ENCODE data around the gene DTX1.

Gene DTX1

GRCh38 chr12:113088971-113089756 lies 32.6 kb downstream of the DTX1 start:
- Histone ChIP-seq H3K27me3 (ENCODE audit: control insufficient read depth, low read length) (no peaks in the 10 kb centered on the region), H3K36me3 (ENCODE audit: control insufficient read depth, low read length) (peaks cover 94% of the 10 kb centered on the region), H3K79me2 (ENCODE audit: control insufficient read depth, low read length) (peaks cover 88% of the 10 kb centered on the region), H3K4me1 (ENCODE audit: control insufficient read depth, low read length) (peaks cover 98% of the 10 kb centered on the region), H3F3A (ENCODE audit: control insufficient read depth, insufficient read depth) (peaks cover 74% of the 10 kb centered on the region), H3K9me2 (replicated peaks; ENCODE audit: control insufficient read depth, low read length) (no peaks in the 10 kb centered on the region), H3K4me2 (ENCODE audit: low read length) (peak overlapping the region; percentile 98), H3K4me3 (ENCODE audit: low read length) (peak overlapping the region; percentile 16), H4K20me1 (ENCODE audit: control insufficient read depth, insufficient read depth, low read depth, low read length) (no peaks in the 10 kb centered on the region), H3K27ac (ENCODE audit: low read depth, low read length) (peak overlapping the region; percentile 97), H3K9me3 (ENCODE audit: control insufficient read depth, insufficient read depth, low read length) (no peaks in the 10 kb centered on the region)
- TF ChIP-seq EZH2phosphoT487 (IDR thresholded peaks at IDR 0.05; ENCODE audit: borderline replicate concordance, low read length) = no peak
- no peak for TF ChIP-seq CTCF (IDR thresholded peaks at IDR 0.05; ENCODE audit: low read depth, low read length, poor library complexity, severe bottlenecking)

GRCh38 chr12:113089839-113090238 lies 33.3 kb downstream of the DTX1 start:
- Histone ChIP-seq H3K4me2 (ENCODE audit: low read length) (peak overlapping the region; percentile 98), H3K27me3 (ENCODE audit: control insufficient read depth, low read length) (no peaks in the 10 kb centered on the region), H3K36me3 (ENCODE audit: control insufficient read depth, low read length) (peaks cover 94% of the 10 kb centered on the region), H3K9me3 (ENCODE audit: control insufficient read depth, insufficient read depth, low read length) (no peaks in the 10 kb centered on the region), H3K79me2 (ENCODE audit: control insufficient read depth, low read length) (peaks cover 82% of the 10 kb centered on the region), H3F3A (ENCODE audit: control insufficient read depth, insufficient read depth) (peaks cover 75% of the 10 kb centered on the region), H4K20me1 (ENCODE audit: control insufficient read depth, insufficient read depth, low read depth, low read length) (no peaks in the 10 kb centered on the region), H3K9me2 (replicated peaks; ENCODE audit: control insufficient read depth, low read length) (no peaks in the 10 kb centered on the region), H3K4me1 (ENCODE audit: control insufficient read depth, low read length) (peaks cover 97% of the 10 kb centered on the region), H3K4me3 (ENCODE audit: low read length) (peak overlapping the region; percentile 43), H3K27ac (ENCODE audit: low read depth, low read length) (peak overlapping the region; percentile 97)
- no peak for TF ChIP-seq CTCF (IDR thresholded peaks at IDR 0.05; ENCODE audit: low read depth, low read length, poor library complexity, severe bottlenecking)
- TF ChIP-seq EZH2phosphoT487 (IDR thresholded peaks at IDR 0.05; ENCODE audit: borderline replicate concordance, low read length) = no peak

GRCh38 chr12:113090740-113091139 lies 34.2 kb downstream of the DTX1 start:
- Histone ChIP-seq H3K9me3 (ENCODE audit: control insufficient read depth, insufficient read depth, low read length) (no peaks in the 10 kb centered on the region), H3K9me2 (replicated peaks; ENCODE audit: control insufficient read depth, low read length) (no peaks in the 10 kb centered on the region), H3K4me3 (ENCODE audit: low read length) (peak overlapping the region; percentile 43), H3K4me2 (ENCODE audit: low read length) (peak overlapping the region; percentile 98), H4K20me1 (ENCODE audit: control insufficient read depth, insufficient read depth, low read depth, low read length) (no peaks in the 10 kb centered on the region), H3K79me2 (ENCODE audit: control insufficient read depth, low read length) (peaks cover 75% of the 10 kb centered on the region), H3K27ac (ENCODE audit: low read depth, low read length) (peak overlapping the region; percentile 97), H3K4me1 (ENCODE audit: control insufficient read depth, low read length) (peaks cover 97% of the 10 kb centered on the region), H3K27me3 (ENCODE audit: control insufficient read depth, low read length) (no peaks in the 10 kb centered on the region), H3K36me3 (ENCODE audit: control insufficient read depth, low read length) (peaks cover 94% of the 10 kb centered on the region), H3F3A (ENCODE audit: control insufficient read depth, insufficient read depth) (peaks cover 72% of the 10 kb centered on the region)
- no peak for TF ChIP-seq EZH2phosphoT487 (IDR thresholded peaks at IDR 0.05; ENCODE audit: borderline replicate concordance, low read length)
- TF ChIP-seq CTCF (IDR thresholded peaks at IDR 0.05; ENCODE audit: low read depth, low read length, poor library complexity, severe bottlenecking) = no peak
